Gastroesophageal sphincter (tissue), 4 donors: Measurements from ENCODE around the gene FGR. TPM values are rescaled to one million over a fixed set of nuclear protein-coding genes. Genes with fewer than 3 reads are reported as not detected.

Experiments used
- ATAC-seq: fragments of 150-250 bp; one replicate; pipeline ENCODE4 v1.9.1; 2016; ENCODE audit warnings: mild to moderate bottlenecking, moderate library complexity
- H3K27ac ChIP-seq, 4 donors: fragments of 200-600 bp; sonication (generic) in 3 of 4; 1 replicate in 3 of 4; 2 replicates in 1 of 4; pipeline ENCODE4 v1.5.1; 2016 to 2019
- H3K27me3 ChIP-seq: fragments of 200-600 bp; sonication (generic); one replicate; pipeline ENCODE4 v1.5.1; 2019
- H3K36me3 ChIP-seq, 2 donors: fragments of 200-600 bp; sonication (generic); one replicate each; pipeline ENCODE4 v1.5.1; 2019; ENCODE audit warnings: control low read depth in 1 of 2
- H3K4me1 ChIP-seq, 3 donors: fragments of 200-600 bp; sonication (generic); 1 replicate in 2 of 3; 2 replicates in 1 of 3; pipeline ENCODE4 v1.5.1; 2016 to 2019; ENCODE audit warnings: control low read depth in 2 of 3
- H3K4me3 ChIP-seq, 2 donors: fragments of 200-600 bp; sonication (generic); one replicate each; pipeline ENCODE4 v1.5.1; 2019; ENCODE audit warnings: mild to moderate bottlenecking in 1 of 2, moderate library complexity in 1 of 2
- H3K9me3 ChIP-seq, 3 donors: fragments of 200-600 bp; sonication (generic); one replicate each; pipeline ENCODE4 v1.5.1; 2017 to 2019; ENCODE audit warnings: control low read depth in 2 of 3
- CTCF ChIP-seq, 4 experiments: fragments of 200-600 bp in 2 of 4; fragments of 450-650 bp in 2 of 4; sonication (generic) in 1 of 4; IDR thresholded peaks; one replicate each; pipeline ENCODE4 v1.5.1; 2017 to 2019; ENCODE audit warnings: antibody characterized with exemption in 4 of 4, mild to moderate bottlenecking in 2 of 4, moderate library complexity in 2 of 4
- EP300 ChIP-seq: sonication (generic); formaldehyde crosslinking; IDR thresholded peaks from one replicate; pipeline ENCODE4 v1.6.1; 2017; ENCODE audit warnings: antibody characterized with exemption, mild to moderate bottlenecking
- POLR2A ChIP-seq, 2 donors: fragments of 450-650 bp; IDR thresholded peaks; one replicate each; pipeline ENCODE4 v1.6.1; 2017; ENCODE audit warnings: antibody characterized with exemption in 2 of 2, mild to moderate bottlenecking in 2 of 2, moderate library complexity in 1 of 2
- POLR2AphosphoS5 ChIP-seq: sonication (generic); formaldehyde crosslinking; IDR thresholded peaks from one replicate; pipeline ENCODE4 v1.6.1; 2017; ENCODE audit warnings: antibody characterized with exemption
- WGBS, 2 donors: methylation state at CpG; one replicate each; pipeline ENCODE4 v1.1.5; 2018; ENCODE audit warnings: low coverage in 1 of 2; 5-methylcytosine and 5-hydroxymethylcytosine counted together
- total RNA-seq, 4 donors: library from RNA; depleted of rRNA; stranded (reverse); fragments of >200 nt; gene quantifications; one replicate each; pipeline ENCODE4 v1.1.0, GENCODE V29; 2016

FGR gene
- total RNA-seq, 4 donors from 2014 or later: 9.2 to 17.8 (median 10.1) TPM

GRCh38 chr1:27615346-27616192 lies 19.4 kb downstream of the FGR start:
- Histone ChIP-seq H3K36me3 (no peaks in the 10 kb centered on the region), H3K9me3 (no peaks in the 10 kb centered on the region), H3K27ac (no peak overlapping the region), H3K4me3 (no peak overlapping the region), H3K27me3 (peaks cover 16% of the 10 kb centered on the region), H3K4me1 (peaks cover 0 to 7% (median 0%) of the 10 kb centered on the region in 3 donors)
- no peak for TF ChIP-seq POLR2AphosphoS5
- no peak for TF ChIP-seq CTCF (IDR thresholded peaks at IDR 0.05)
- no peak for TF ChIP-seq EP300
- TF ChIP-seq POLR2A (IDR thresholded peaks at IDR 0.05): no peak
- WGBS, 2 donors: 53 to 60% methylated on average over 4 to 5 of the region's 41 CpGs
- no peak for ATAC-seq

- ATAC-seq: no peak
- TF ChIP-seq CTCF (IDR thresholded peaks at IDR 0.05): no peak
- no peak for TF ChIP-seq POLR2AphosphoS5
- TF ChIP-seq POLR2A (IDR thresholded peaks at IDR 0.05): no peak
- TF ChIP-seq EP300: no peak
- Histone ChIP-seq H3K27ac (no peak overlapping the region), H3K36me3 (no peaks in the 10 kb centered on the region), H3K9me3 (no peaks in the 10 kb centered on the region), H3K4me1 (peaks cover 0 to 7% (median 0%) of the 10 kb centered on the region in 3 donors), H3K27me3 (peaks cover 16% of the 10 kb centered on the region), H3K4me3 (no peak overlapping the region)
- 54% methylated on average over 7 of the region's 26 CpGs; no CpG with 5 or more reads in 1 of the 2 donors for WGBS, 2 donors
Measured at GRCh38 chr1:27614625-27615344, 20.2 kb downstream of the FGR start.

- WGBS, 2 donors: 59 to 81% methylated on average over 4 of the region's 16 CpGs
- no peaks in the 10 kb centered on the region for H3K36me3 ChIP-seq
- peaks cover 16% of the 10 kb centered on the region for H3K27me3 ChIP-seq
- no peak overlapping the region for H3K27ac ChIP-seq
- peaks cover 0 to 9% (median 0%) of the 10 kb centered on the region in 3 donors for H3K4me1 ChIP-seq
- TF ChIP-seq POLR2A (IDR thresholded peaks at IDR 0.05) (no peak), POLR2AphosphoS5 (no peak), EP300 (no peak), CTCF (IDR thresholded peaks at IDR 0.05) (no peak)
- H3K4me3 ChIP-seq: no peak overlapping the region
- H3K9me3 ChIP-seq: no peaks in the 10 kb centered on the region
- ATAC-seq: no peak
Measured at GRCh38 chr1:27614043-27614624, 20.9 kb downstream of the FGR start.

GRCh38 chr1:27612718-27613117 lies 22.3 kb downstream of the FGR start:
- Histone ChIP-seq H3K27me3 (peaks cover 16% of the 10 kb centered on the region), H3K4me3 (no peak overlapping the region), H3K27ac (no peak overlapping the region), H3K4me1 (peaks cover 0 to 17% (median 0%) of the 10 kb centered on the region in 3 donors), H3K36me3 (no peaks in the 10 kb centered on the region), H3K9me3 (no peaks in the 10 kb centered on the region)
- no peak for ATAC-seq
- WGBS, 2 donors: 69 to 79% methylated on average over 2 to 4 of the region's 12 CpGs
- TF ChIP-seq POLR2AphosphoS5 (no peak), POLR2A (IDR thresholded peaks at IDR 0.05) (no peak)

GRCh38 chr1:27611450-27611849 lies 23.5 kb downstream of the FGR start:
- Histone ChIP-seq H3K27me3 (peaks cover 16% of the 10 kb centered on the region), H3K4me1 (peaks cover 0 to 20% (median 0%) of the 10 kb centered on the region in 3 donors), H3K9me3 (no peaks in the 10 kb centered on the region), H3K36me3 (no peaks in the 10 kb centered on the region), H3K4me3 (no peak overlapping the region), H3K27ac (no peak overlapping the region)
- no peak for ATAC-seq
- no CpG with 5 or more reads among the region's 4 CpGs for WGBS, 2 donors
- TF ChIP-seq EP300 (no peak), POLR2AphosphoS5 (no peak), CTCF (IDR thresholded peaks at IDR 0.05) (no peak), POLR2A (IDR thresholded peaks at IDR 0.05) (no peak)
